ENCODE measurements around the gene SOX8.

DNA sequence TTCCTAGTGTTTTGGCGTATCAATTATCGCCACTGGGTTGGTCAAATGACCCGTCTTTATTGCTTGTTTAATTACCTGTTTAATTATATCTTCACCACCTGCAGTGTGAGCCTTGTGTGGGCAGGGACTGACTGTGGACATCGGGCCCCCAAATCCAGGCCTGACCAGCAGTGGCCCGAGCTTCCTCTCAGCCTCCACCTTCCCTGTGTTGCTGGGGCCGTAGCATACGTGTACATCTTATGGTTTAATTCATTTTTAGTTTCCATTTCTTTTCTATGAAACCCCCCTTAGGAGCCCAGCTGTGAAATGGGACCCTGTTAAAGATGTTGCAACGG is 9.6 kb upstream of the SOX8 start:
- TF ChIP-seq, protein P1, sequence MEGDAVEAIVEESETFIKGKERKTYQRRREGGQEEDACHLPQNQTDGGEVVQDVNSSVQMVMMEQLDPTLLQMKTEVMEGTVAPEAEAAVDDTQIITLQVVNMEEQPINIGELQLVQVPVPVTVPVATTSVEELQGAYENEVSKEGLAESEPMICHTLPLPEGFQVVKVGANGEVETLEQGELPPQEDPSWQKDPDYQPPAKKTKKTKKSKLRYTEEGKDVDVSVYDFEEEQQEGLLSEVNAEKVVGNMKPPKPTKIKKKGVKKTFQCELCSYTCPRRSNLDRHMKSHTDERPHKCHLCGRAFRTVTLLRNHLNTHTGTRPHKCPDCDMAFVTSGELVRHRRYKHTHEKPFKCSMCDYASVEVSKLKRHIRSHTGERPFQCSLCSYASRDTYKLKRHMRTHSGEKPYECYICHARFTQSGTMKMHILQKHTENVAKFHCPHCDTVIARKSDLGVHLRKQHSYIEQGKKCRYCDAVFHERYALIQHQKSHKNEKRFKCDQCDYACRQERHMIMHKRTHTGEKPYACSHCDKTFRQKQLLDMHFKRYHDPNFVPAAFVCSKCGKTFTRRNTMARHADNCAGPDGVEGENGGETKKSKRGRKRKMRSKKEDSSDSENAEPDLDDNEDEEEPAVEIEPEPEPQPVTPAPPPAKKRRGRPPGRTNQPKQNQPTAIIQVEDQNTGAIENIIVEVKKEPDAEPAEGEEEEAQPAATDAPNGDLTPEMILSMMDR (IDR thresholded peaks at IDR 0.05; ENCODE audit: low read length), result no peak
- no peak for TF ChIP-seq EZH2 (IDR thresholded peaks at IDR 0.05; ENCODE audit: borderline replicate concordance, low read length)
